Muscle layer of colon (tissue), 2 donors: ENCODE data around the gene DBP.

Source experiments
- H3K27ac ChIP-seq: one replicate; pipeline ENCODE4 v1.7.0; 2013; ENCODE audit warnings: low read depth, mild to moderate bottlenecking, low read length, moderate library complexity
- H3K27me3 ChIP-seq, 2 donors: one replicate each; pipeline ENCODE4 v1.7.0; 2013; ENCODE audit warnings: low read length in 2 of 2, mild to moderate bottlenecking in 2 of 2; ENCODE audit not compliant: insufficient read depth in 2 of 2, control insufficient read depth in 1 of 2
- H3K36me3 ChIP-seq: one replicate; pipeline ENCODE4 v1.7.0; 2013; ENCODE audit warnings: mild to moderate bottlenecking, low read length; ENCODE audit not compliant: insufficient read depth
- H3K4me1 ChIP-seq: one replicate; pipeline ENCODE4 v1.7.0; 2013; ENCODE audit warnings: mild to moderate bottlenecking, low read length; ENCODE audit not compliant: insufficient read depth
- H3K4me3 ChIP-seq, 2 donors: one replicate each; pipeline ENCODE4 v1.7.0; 2013; ENCODE audit warnings: low read length in 2 of 2, low read depth in 1 of 2, mild to moderate bottlenecking in 1 of 2, moderate library complexity in 1 of 2
- H3K9ac ChIP-seq: one replicate; pipeline ENCODE4 v1.7.0; 2013; ENCODE audit warnings: low read length
- H3K9me3 ChIP-seq: one replicate; pipeline ENCODE4 v1.7.0; 2013; ENCODE audit warnings: mild to moderate bottlenecking, low read length
- donor health status: abdominal sarcoma.
- donor health status: Adenocarcinoma of cecum.

DBP gene

DNA sequence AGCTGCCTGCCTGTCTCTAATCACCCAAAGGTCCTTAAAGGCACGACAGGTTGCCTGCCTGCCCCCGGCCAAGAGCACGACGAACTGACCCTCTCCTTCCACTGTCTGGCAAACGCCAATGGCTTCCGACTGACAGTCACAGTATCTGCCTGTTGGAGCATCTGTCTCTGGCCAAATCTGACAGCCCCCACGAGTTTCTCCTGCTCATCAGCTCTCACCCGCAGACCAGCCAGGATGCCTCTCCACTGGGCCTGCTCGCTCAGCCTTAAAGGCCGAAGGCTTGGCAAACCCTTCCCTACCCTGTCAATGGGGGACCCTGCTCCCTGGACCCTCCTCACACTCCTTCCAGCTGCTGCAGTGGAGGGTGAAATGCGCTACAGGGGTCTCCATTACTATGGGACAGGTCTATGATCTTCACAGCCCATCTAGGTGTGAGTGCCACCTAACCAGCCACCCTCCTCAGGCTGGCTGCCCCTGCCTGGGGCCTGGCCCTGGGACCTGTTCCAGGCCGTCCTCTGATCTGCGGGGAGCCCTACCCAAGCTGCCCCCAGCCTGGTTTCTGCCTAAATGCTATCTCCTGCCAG, 23.2 kb downstream of the DBP start:
- H3K27ac ChIP-seq: no peak overlapping the region

GRCh38 chr19:48613024-48613851, 23.9 kb downstream of the DBP start:
- Histone ChIP-seq H3K27me3 (no peaks in the 10 kb centered on the region), H3K9ac (no peak overlapping the region), H3K4me3 (no peak overlapping the region), H3K4me1 (peaks cover 17% of the 10 kb centered on the region), H3K36me3 (peaks cover 29% of the 10 kb centered on the region), H3K27ac (no peak overlapping the region), H3K9me3 (no peaks in the 10 kb centered on the region)

More for the DNA sequence above, 23.2 kb downstream of the DBP start:
- Histone ChIP-seq H3K4me1 (peaks cover 19% of the 10 kb centered on the region), H3K4me3 (no peak overlapping the region), H3K9me3 (no peaks in the 10 kb centered on the region), H3K9ac (no peak overlapping the region), H3K27me3 (no peaks in the 10 kb centered on the region), H3K36me3 (peaks cover 29% of the 10 kb centered on the region)

DNA sequence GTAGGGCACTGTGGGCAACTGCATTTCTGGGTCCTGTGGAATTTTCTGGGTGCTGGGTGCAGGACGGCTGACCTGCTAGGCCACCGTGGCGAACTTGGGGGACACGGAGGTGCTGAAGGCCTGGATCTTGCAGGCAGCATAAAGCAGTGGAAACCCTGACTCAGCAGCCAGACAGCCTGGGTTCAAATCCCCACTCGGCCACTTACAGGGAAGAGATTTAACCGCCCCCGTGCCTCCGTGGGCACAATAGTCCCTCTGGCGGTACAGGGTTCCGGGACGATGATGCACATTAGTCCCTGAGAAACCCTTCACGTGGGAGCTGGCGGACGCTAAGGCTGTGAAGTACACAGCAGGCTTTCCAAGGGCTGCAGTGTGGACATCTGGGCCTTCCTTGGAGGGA, 25.3 kb downstream of the DBP start:
- Histone ChIP-seq H3K27ac (no peak overlapping the region), H3K9me3 (no peaks in the 10 kb centered on the region), H3K9ac (no peak overlapping the region), H3K36me3 (peaks cover 21% of the 10 kb centered on the region), H3K4me1 (peaks cover 4% of the 10 kb centered on the region), H3K27me3 (no peaks in the 10 kb centered on the region), H3K4me3 (no peak overlapping the region)

DNA sequence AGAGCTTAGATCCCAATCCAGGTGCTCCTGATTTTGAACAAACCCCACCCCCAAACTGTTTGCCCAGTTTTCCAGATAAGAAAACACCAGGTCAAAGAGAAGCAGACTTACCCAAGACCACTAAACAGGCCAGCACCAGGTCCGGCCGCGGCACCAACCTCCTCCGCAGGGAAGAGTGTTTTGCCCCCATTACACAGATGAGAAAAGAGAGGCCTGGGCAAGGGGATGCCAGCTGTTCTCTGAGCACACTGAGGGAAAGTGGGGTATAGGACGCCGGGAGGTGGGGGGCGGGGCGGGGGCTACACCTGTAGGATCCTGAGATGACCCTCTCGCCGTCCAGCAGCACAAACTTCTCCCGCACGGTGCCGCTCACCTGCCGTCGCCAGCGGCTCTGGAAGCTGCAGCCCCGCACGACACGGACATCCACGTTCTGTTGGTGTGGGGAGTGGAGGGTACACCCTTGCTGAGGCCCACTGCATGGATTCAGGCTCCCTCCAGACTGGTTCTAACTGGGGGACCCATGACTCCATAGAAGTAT, 27.5 kb downstream of the DBP start:
- no peaks in the 10 kb centered on the region for H3K36me3 ChIP-seq

GRCh38 chr19:48608798-48609263, 28.3 kb downstream of the DBP start:
- Histone ChIP-seq H3K4me1 (no peaks in the 10 kb centered on the region), H3K36me3 (no peaks in the 10 kb centered on the region), H3K27ac (no peak overlapping the region), H3K9ac (no peak overlapping the region), H3K9me3 (no peaks in the 10 kb centered on the region), H3K27me3 (no peaks in the 10 kb centered on the region), H3K4me3 (no peak overlapping the region)

More for the DNA sequence above, 27.5 kb downstream of the DBP start:
- no peak overlapping the region for H3K9ac ChIP-seq
- H3K9me3 ChIP-seq: no peaks in the 10 kb centered on the region
- H3K4me1 ChIP-seq: no peaks in the 10 kb centered on the region
- H3K27ac ChIP-seq: no peak overlapping the region
- H3K27me3 ChIP-seq: no peaks in the 10 kb centered on the region
- no peak overlapping the region for H3K4me3 ChIP-seq

GRCh38 chr19:48607359-48607755, 29.8 kb downstream of the DBP start:
- no peaks in the 10 kb centered on the region for H3K4me1 ChIP-seq
- H3K36me3 ChIP-seq: no peaks in the 10 kb centered on the region
- H3K27me3 ChIP-seq: no peaks in the 10 kb centered on the region
- no peaks in the 10 kb centered on the region for H3K9me3 ChIP-seq
- no peak overlapping the region for H3K4me3 ChIP-seq
- no peak overlapping the region for H3K27ac ChIP-seq
- H3K9ac ChIP-seq: no peak overlapping the region

DNA sequence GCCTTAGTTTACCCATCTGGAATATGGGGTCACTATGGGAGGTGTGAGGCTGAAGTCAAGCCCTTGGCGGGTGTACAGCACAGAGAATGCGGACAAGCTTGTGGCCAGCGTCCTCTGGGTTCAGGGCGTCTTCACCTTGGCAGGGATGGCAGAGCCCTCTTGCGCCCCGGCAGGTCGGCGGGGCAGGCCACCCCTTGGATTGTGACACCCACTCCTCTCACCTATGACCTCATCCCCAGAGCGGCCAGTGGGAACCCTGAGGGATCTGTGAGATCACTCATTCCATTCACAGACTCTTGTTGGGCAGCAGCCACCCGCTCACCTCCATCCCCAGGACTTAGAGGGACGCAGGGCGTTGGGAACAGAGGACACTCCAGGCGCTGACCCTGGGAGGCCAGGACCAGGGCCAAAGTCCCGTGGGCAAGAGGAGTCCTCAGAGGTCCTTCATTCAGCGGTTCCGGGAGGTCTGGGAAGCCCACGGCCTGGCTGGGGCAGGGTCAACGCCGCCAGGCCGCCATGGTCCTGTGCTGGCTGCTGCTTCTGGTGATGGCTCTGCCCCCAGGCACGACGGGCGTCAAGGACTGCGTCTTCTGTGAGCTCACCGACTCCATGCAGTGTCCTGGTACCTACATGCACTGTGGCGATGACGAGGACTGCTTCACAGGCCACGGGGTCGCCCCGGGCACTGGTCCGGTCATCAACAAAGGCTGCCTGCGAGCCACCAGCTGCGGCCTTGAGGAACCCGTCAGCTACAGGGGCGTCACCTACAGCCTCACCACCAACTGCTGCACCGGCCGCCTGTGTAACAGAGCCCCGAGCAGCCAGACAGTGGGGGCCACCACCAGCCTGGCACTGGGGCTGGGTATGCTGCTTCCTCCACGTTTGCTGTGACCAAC, 30.5 kb downstream of the DBP start, which contains the start of gene SPACA4:
Gene SPACA4, plus strand, starts transcription at position 280 of the 896 bp plus-strand sequence. Its CDS starts 237 bp downstream, at position 517.
- Histone ChIP-seq H3K27ac (no peak within 1 kb of the TSS), H3K4me3 (no peak within 1 kb of the TSS), H3K9ac (no peak within 1 kb of the TSS), H3K4me1 (no peaks in the 10 kb centered on the region), H3K9me3 (no peaks in the 10 kb centered on the region), H3K27me3 (no peaks in the 10 kb centered on the region), H3K36me3 (no peaks in the 10 kb centered on the region)

GRCh38 chr19:48603850-48604249, 33.3 kb downstream of the DBP start:
- no peak overlapping the region for H3K9ac ChIP-seq
- no peak overlapping the region for H3K4me3 ChIP-seq
- no peak overlapping the region for H3K27ac ChIP-seq
- H3K36me3 ChIP-seq: no peaks in the 10 kb centered on the region
- H3K9me3 ChIP-seq: no peaks in the 10 kb centered on the region
- no peaks in the 10 kb centered on the region for H3K27me3 ChIP-seq
- no peaks in the 10 kb centered on the region for H3K4me1 ChIP-seq

GRCh38 chr19:48603449-48603848, 33.7 kb downstream of the DBP start:
- Histone ChIP-seq H3K4me3 (no peak overlapping the region), H3K27me3 (no peaks in the 10 kb centered on the region), H3K36me3 (no peaks in the 10 kb centered on the region), H3K9me3 (no peaks in the 10 kb centered on the region), H3K27ac (no peak overlapping the region), H3K4me1 (no peaks in the 10 kb centered on the region), H3K9ac (no peak overlapping the region)

DNA sequence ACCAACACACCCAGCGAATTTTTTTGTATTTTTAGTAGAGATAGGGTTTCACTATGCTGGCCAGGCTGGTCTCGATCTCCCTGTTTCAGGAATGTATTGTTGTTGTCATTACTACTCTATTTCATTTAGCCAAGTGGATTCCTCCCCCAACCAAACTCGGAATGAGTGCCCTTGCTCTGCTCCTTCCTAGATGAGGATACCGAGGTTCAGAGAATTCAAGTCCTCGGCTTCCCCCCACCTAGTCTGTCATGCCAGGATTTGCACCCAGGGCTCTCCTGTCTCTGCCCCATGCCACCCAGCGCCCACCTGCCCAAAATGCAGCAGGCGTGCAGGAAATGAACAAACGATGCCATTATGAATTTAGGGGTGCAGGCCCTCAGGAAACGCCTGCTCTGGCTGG, 34.2 kb downstream of the DBP start:
- H3K36me3 ChIP-seq: no peaks in the 10 kb centered on the region
- no peak overlapping the region for H3K4me3 ChIP-seq
- no peaks in the 10 kb centered on the region for H3K4me1 ChIP-seq
- H3K27ac ChIP-seq: no peak overlapping the region
- no peaks in the 10 kb centered on the region for H3K27me3 ChIP-seq
- H3K9me3 ChIP-seq: no peaks in the 10 kb centered on the region
- no peak overlapping the region for H3K9ac ChIP-seq
